Adipocyte (in vitro differentiated cells): ENCODE results near the gene TRMT61A.
A peak's percentile ranks its signal among the peaks of the same experiment; 100 is the strongest.

Experiments
- DNase-seq: peaks from one replicate; pipeline ENCODE4 v3.0.0-alpha.2; 2015; ENCODE audit warnings: low read depth
- H3K27me3 ChIP-seq: replicated peaks from 2 replicates; pipeline ENCODE4 v1.7.0; 2013; ENCODE audit warnings: mild to moderate bottlenecking, low read length, moderate library complexity; ENCODE audit not compliant: control insufficient read depth, insufficient read depth
- H3K36me3 ChIP-seq: 2 replicates; pipeline ENCODE4 v1.7.0; 2013; ENCODE audit warnings: low read length, mild to moderate bottlenecking, moderate library complexity; ENCODE audit not compliant: control insufficient read depth, insufficient read depth, severe bottlenecking
- H3K4me1 ChIP-seq: 2 replicates; pipeline ENCODE4 v1.7.0; 2013; ENCODE audit warnings: mild to moderate bottlenecking, low read length, moderate library complexity; ENCODE audit not compliant: control insufficient read depth, insufficient read depth
- H3K4me3 ChIP-seq: 2 replicates; pipeline ENCODE4 v1.7.0; 2013; ENCODE audit warnings: mild to moderate bottlenecking, low read length, moderate library complexity
- H3K9ac ChIP-seq: 2 replicates; pipeline ENCODE4 v1.7.0; 2013; ENCODE audit warnings: mild to moderate bottlenecking, low read length, moderate library complexity
- H3K9me3 ChIP-seq: 2 replicates; pipeline ENCODE4 v1.7.0; 2013; ENCODE audit warnings: mild to moderate bottlenecking, low read length, moderate library complexity; ENCODE audit not compliant: control insufficient read depth

TRMT61A gene

DNA sequence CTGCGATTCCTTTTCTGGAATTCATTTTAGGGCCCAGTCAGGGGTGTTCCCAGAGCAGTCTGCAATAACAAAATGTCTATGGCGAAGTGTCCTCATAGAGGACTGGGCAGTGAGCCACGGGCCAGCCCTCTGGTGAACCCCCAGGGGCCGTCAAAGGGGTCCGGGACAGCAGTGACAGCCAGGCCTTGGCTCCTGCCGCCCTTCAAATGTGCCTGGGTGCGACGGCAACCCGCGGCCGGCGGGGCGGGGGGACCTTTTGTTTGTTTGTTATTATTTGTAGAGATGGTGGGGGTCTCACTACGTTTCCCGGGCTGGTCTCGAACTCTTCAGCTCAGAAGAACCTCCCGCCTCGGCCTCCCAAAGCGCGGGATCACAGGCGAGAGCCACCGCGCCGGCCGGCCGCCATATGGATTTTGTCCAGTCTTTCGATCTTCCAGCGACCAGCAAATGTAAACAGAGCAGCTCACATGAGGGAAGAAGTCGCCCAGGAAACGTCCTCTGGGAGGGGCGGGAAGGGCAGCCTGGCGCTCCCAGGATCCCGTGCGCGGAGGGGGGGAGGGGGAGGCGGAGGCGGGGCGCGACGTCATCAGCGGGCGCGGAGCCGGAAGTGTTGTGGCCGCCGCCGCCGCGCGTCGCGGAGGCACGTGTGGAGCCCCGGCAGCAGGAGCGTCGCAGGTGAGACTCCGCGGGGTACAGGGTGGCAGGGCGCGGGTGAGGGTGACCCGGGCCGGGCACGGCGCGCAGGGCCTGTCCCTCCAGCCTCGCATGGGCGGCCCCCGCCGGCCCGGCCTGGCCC, at the start of gene TRMT61A:
Gene TRMT61A (plus strand): TSS at position 610 of the 796 bp plus-strand sequence. CDS start 783 bp downstream, outside the sequence.
- Histone ChIP-seq H3K9ac (peak within 1 kb of the TSS; percentile 97), H3K4me3 (peak within 1 kb of the TSS; percentile 99), H3K9me3 (no peaks in the 10 kb centered on the region), H3K4me1 (peaks cover 36% of the 10 kb centered on the region), H3K36me3 (peaks cover 5% of the 10 kb centered on the region), H3K27me3 (no peaks in the 10 kb centered on the region)
- DNase-seq: peak; percentile 96

- no peaks in the 10 kb centered on the region for H3K9me3 ChIP-seq
- DNase-seq: no peak
- H3K4me1 ChIP-seq: peaks cover 12% of the 10 kb centered on the region
- H3K9ac ChIP-seq: no peak overlapping the region
- no peak overlapping the region for H3K4me3 ChIP-seq
- peaks cover 70% of the 10 kb centered on the region for H3K36me3 ChIP-seq
- no peaks in the 10 kb centered on the region for H3K27me3 ChIP-seq
These were observed 48.4 kb upstream of the TRMT61A start for GRCh38 chr14:103480595-103480994.

- Histone ChIP-seq H3K36me3 (peaks cover 56% of the 10 kb centered on the region), H3K4me1 (peaks cover 18% of the 10 kb centered on the region), H3K4me3 (no peak overlapping the region), H3K27me3 (no peaks in the 10 kb centered on the region), H3K9ac (no peak overlapping the region), H3K9me3 (no peaks in the 10 kb centered on the region)
- peak; percentile 73 for DNase-seq
These were observed 45.4 kb upstream of the TRMT61A start for GRCh38 chr14:103483600-103483999.

DNA sequence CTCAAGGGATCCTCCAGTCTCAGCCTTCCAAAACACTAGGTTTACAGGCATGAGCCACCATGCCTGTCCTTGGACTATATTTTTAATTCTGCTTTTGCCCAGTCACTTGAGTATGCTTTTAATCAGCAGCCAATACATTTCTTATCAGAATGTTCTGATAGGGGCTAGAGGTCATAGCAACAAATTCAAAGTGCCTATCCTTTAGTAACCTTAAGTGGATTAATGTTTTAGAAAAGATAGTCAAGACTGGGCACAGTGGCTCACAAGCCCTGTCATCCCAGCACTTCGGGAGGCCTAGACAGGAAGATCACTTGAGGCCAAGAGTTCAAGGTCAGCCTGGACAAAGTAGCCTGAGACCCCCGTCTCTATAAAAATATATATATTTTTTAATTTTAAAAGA, 43.5 kb upstream of the TRMT61A start:
- no peak overlapping the region for H3K4me3 ChIP-seq
- H3K27me3 ChIP-seq: no peaks in the 10 kb centered on the region
- H3K4me1 ChIP-seq: peaks cover 30% of the 10 kb centered on the region
- peaks cover 39% of the 10 kb centered on the region for H3K36me3 ChIP-seq
- no peaks in the 10 kb centered on the region for H3K9me3 ChIP-seq
- DNase-seq: no peak
- H3K9ac ChIP-seq: no peak overlapping the region

- peaks cover 40% of the 10 kb centered on the region for H3K4me1 ChIP-seq
- H3K9me3 ChIP-seq: no peaks in the 10 kb centered on the region
- H3K4me3 ChIP-seq: no peak overlapping the region
- no peaks in the 10 kb centered on the region for H3K27me3 ChIP-seq
- peaks cover 23% of the 10 kb centered on the region for H3K36me3 ChIP-seq
- no peak for DNase-seq
- H3K9ac ChIP-seq: no peak overlapping the region
These were observed 40.9 kb upstream of the TRMT61A start for GRCh38 chr14:103488071-103488470.

DNA sequence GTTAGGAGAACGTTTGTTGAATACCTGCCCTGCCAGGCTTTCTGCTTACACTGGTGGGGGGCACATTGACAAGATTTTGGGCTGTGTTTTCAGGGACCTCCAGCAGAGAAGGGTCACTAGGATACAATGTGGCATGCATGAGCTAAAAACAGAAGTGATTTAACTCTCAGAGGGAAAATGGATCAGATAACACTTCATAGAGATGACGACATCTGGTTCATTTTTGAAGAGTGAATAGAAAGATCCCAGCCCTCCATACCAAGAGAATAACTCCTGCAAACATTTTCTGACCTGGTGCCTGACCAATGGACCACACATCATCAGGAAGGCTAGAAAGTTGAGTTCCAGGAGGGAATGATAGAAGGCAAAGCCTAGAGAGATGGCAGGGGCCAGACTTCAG, 40.0 kb upstream of the TRMT61A start:
- DNase-seq: peak; percentile 55
- no peaks in the 10 kb centered on the region for H3K9me3 ChIP-seq
- no peaks in the 10 kb centered on the region for H3K27me3 ChIP-seq
- peaks cover 36% of the 10 kb centered on the region for H3K4me1 ChIP-seq
- peaks cover 16% of the 10 kb centered on the region for H3K36me3 ChIP-seq
- no peak overlapping the region for H3K9ac ChIP-seq
- peak overlapping the region; percentile 34 for H3K4me3 ChIP-seq

GRCh38 chr14:103489621-103490020, 39.4 kb upstream of the TRMT61A start:
- no peak for DNase-seq
- Histone ChIP-seq H3K9me3 (no peaks in the 10 kb centered on the region), H3K4me3 (no peak overlapping the region), H3K4me1 (peaks cover 37% of the 10 kb centered on the region), H3K27me3 (no peaks in the 10 kb centered on the region), H3K36me3 (peaks cover 18% of the 10 kb centered on the region), H3K9ac (no peak overlapping the region)

- H3K27me3 ChIP-seq: no peaks in the 10 kb centered on the region
- H3K4me1 ChIP-seq: peaks cover 50% of the 10 kb centered on the region
- H3K9ac ChIP-seq: peak overlapping the region; percentile 43
- no peak overlapping the region for H3K4me3 ChIP-seq
- peaks cover 26% of the 10 kb centered on the region for H3K36me3 ChIP-seq
- no peak for DNase-seq
- no peaks in the 10 kb centered on the region for H3K9me3 ChIP-seq
These were observed 37.3 kb upstream of the TRMT61A start for GRCh38 chr14:103491691-103492090.

DNA sequence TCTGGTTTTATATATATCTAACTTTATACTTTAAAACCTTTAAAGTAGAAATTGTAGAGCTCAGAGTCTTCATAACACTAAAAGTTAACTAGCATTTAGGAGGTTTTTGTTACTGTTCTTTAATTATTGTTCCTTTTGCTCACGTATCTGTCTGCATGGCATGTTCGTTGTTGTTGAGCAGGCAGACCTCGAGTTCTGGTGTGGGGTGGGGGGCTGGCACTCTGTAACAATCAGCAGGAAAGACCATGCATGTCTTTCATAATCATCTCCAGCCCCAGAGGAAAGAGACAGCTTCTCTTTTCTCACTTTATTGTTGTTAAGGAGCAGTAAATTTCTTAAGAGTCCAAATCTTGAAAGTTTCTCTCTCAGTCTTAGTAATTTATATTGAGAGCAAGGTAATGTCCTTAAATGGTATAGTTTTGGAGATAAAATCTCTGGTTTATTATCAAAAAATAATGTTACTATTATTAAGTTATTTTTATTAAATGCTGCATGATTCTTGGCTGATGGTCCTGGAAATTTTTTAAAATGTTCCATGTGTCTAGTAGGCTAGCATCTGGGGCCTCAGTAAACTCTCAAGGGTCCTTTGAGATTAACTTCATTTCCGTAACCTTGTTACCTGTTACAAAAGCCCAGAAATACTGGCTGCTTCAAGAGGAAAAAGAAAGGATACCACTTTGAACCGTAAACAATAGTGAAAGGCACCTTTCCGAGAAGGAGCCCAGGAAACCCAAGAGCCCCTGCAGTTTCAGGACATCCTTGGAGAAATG, 36.7 kb upstream of the TRMT61A start:
- DNase-seq: no peak
- H3K9me3 ChIP-seq: no peaks in the 10 kb centered on the region
- no peaks in the 10 kb centered on the region for H3K27me3 ChIP-seq
- no peak overlapping the region for H3K4me3 ChIP-seq
- H3K4me1 ChIP-seq: peaks cover 53% of the 10 kb centered on the region
- peaks cover 24% of the 10 kb centered on the region for H3K36me3 ChIP-seq
- H3K9ac ChIP-seq: peak overlapping the region; percentile 43

DNA sequence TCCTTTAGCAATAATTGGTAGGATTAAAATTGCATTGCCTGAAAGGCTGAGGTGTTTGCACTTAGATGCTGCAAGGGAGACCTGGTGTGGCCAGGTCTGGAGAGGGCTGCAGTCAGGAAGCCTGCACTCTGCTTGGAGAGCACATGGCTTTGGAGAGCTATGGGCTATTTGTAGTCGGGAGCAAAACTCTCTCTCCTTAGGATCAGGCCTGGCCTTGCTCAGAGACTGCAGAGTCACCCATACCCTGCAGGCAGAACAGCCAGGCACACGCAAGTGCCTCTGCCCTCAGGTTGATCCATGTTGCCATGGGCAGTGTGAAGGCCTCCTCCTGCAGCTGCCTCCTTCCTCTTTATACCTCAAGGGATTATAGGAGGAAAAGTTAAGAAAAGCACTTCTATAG, 33.1 kb upstream of the TRMT61A start:
- H3K9me3 ChIP-seq: no peaks in the 10 kb centered on the region
- no peak for DNase-seq
- H3K4me1 ChIP-seq: peaks cover 55% of the 10 kb centered on the region
- H3K36me3 ChIP-seq: peaks cover 33% of the 10 kb centered on the region
- H3K4me3 ChIP-seq: no peak overlapping the region
- no peak overlapping the region for H3K9ac ChIP-seq
- no peaks in the 10 kb centered on the region for H3K27me3 ChIP-seq

DNA sequence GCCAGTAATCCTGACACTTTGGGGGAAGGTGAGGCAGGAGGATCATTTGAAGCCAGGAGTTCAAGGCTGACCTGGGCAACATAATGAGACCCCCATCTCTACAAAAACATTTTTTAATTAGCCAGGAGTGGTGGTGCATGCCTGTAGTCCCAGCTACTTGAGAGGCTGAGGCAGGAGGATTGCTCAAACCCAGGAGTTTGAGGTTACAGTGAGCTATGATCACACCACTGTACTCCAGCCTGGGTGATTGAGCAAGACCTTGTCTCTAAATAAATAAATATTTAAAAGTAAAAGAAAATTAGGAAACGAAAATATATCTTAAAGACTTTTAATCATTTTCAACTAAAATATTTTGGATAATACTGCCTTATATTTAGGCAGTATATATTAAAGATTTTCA, 32.2 kb upstream of the TRMT61A start:
- Histone ChIP-seq H3K4me3 (no peak overlapping the region), H3K36me3 (peaks cover 38% of the 10 kb centered on the region), H3K9me3 (no peaks in the 10 kb centered on the region), H3K4me1 (peaks cover 55% of the 10 kb centered on the region), H3K27me3 (no peaks in the 10 kb centered on the region), H3K9ac (no peak overlapping the region)
- DNase-seq: peak; percentile 18
